ENCODE results near the gene YJEFN3.

YJEFN3 gene

DNA sequence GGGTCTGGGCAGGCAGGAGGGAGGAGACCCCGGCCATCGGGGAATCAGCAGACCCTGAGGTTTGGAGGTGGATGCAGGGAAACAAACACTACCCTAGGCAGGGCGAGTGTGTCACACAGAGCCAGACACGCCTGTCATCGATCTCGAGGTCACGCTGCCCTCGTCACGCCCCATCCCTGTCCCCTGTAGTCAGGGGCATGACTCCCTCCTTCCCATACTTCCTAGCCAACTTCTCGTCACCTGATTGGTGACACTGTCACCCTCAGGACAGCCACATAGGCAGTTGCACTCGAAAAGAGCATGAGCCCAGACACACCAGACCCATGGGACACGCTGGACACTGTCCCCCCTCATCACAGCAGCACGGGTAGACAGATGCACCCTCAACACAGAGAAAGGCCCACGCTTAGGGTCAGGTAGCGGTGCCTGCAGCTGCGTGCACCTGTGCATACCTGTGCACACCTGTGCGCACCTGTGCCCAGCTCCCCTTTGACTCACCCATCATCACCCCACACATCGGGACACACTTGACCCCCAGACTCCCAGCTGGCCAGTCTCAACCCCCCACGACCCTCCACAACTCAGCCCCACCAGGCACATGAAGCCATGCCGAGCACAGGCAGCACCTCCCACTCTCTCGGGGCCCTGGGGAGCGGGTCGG, 21.2 kb downstream of the YJEFN3 start:
- TF ChIP-seq EZH2phosphoT487 (IDR thresholded peaks at IDR 0.05; ENCODE audit: borderline replicate concordance), result no peak
- TF ChIP-seq, protein P1, sequence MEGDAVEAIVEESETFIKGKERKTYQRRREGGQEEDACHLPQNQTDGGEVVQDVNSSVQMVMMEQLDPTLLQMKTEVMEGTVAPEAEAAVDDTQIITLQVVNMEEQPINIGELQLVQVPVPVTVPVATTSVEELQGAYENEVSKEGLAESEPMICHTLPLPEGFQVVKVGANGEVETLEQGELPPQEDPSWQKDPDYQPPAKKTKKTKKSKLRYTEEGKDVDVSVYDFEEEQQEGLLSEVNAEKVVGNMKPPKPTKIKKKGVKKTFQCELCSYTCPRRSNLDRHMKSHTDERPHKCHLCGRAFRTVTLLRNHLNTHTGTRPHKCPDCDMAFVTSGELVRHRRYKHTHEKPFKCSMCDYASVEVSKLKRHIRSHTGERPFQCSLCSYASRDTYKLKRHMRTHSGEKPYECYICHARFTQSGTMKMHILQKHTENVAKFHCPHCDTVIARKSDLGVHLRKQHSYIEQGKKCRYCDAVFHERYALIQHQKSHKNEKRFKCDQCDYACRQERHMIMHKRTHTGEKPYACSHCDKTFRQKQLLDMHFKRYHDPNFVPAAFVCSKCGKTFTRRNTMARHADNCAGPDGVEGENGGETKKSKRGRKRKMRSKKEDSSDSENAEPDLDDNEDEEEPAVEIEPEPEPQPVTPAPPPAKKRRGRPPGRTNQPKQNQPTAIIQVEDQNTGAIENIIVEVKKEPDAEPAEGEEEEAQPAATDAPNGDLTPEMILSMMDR (conservative IDR thresholded peaks at IDR 0.05; ENCODE audit: low read length), result no peak
- no peaks in the 10 kb centered on the region for H3K79me2 ChIP-seq (ENCODE audit: insufficient read depth, low read length)
- no peaks in the 10 kb centered on the region for H3K9me3 ChIP-seq (ENCODE audit: insufficient read depth, low read depth, low read length)
- H3F3A ChIP-seq (ENCODE audit: low read depth), result no peaks in the 10 kb centered on the region
- H3K4me3 ChIP-seq (ENCODE audit: low read length, poor library complexity, severe bottlenecking), result no peak overlapping the region
- no peak overlapping the region for H3K4me2 ChIP-seq (ENCODE audit: low read depth, low read length, poor library complexity, severe bottlenecking)
- no peaks in the 10 kb centered on the region for H4K20me1 ChIP-seq (ENCODE audit: insufficient read depth, low read length, poor library complexity, severe bottlenecking)
- no peaks in the 10 kb centered on the region for H3K4me1 ChIP-seq (ENCODE audit: insufficient read depth, low read length, poor library complexity, severe bottlenecking)
- H3K9me2 ChIP-seq (replicated peaks; ENCODE audit: low read depth, low read length), result no peaks in the 10 kb centered on the region
- H3K9ac ChIP-seq (ENCODE audit: low read depth, low read length, poor library complexity, severe bottlenecking), result no peak overlapping the region
- H3K36me3 ChIP-seq (ENCODE audit: insufficient read depth, low read length), result no peaks in the 10 kb centered on the region
- no peak overlapping the region for H2AFZ ChIP-seq (ENCODE audit: low read length)
- H3K27me3 ChIP-seq (ENCODE audit: insufficient read depth, low read length, poor library complexity, severe bottlenecking), result no peaks in the 10 kb centered on the region

DNA sequence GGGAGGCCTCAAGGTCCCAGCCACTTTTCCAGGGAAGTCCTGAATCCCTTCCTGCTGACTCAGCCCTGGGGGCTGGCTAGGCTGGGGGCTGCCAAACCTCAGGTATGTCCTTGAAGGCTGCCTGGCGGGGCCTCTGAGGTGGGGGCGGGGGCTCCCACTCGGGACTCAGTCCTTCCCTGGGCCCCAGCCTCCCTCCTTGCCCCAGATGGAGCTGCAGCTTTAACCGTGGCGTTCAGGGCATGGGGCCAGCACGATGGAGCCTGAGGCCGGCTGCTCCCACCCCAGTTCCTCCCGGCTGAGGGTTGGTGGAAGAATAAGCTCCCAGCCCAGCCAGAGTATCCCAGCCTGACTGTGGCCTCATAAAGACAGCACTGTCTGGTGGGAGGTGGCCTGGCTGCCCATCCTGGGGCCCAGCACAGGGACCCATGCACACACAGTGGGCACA, 21.8 kb downstream of the YJEFN3 start:
- no peaks in the 10 kb centered on the region for H4K20me1 ChIP-seq (ENCODE audit: insufficient read depth, low read length, poor library complexity, severe bottlenecking)
- no peaks in the 10 kb centered on the region for H3K9me2 ChIP-seq (replicated peaks; ENCODE audit: low read depth, low read length)
- no peak for TF ChIP-seq EZH2phosphoT487 (IDR thresholded peaks at IDR 0.05; ENCODE audit: borderline replicate concordance)
- TF ChIP-seq, protein P1 (conservative IDR thresholded peaks at IDR 0.05; ENCODE audit: low read length), result no peak
- no peaks in the 10 kb centered on the region for H3K9me3 ChIP-seq (ENCODE audit: insufficient read depth, low read depth, low read length)
- H2AFZ ChIP-seq (ENCODE audit: low read length), result no peak overlapping the region
- H3K4me3 ChIP-seq (ENCODE audit: low read length, poor library complexity, severe bottlenecking), result no peak overlapping the region
- no peaks in the 10 kb centered on the region for H3K4me1 ChIP-seq (ENCODE audit: insufficient read depth, low read length, poor library complexity, severe bottlenecking)
- H3K79me2 ChIP-seq (ENCODE audit: insufficient read depth, low read length), result no peaks in the 10 kb centered on the region
- H3K9ac ChIP-seq (ENCODE audit: low read depth, low read length, poor library complexity, severe bottlenecking), result no peak overlapping the region
- no peak overlapping the region for H3K4me2 ChIP-seq (ENCODE audit: low read depth, low read length, poor library complexity, severe bottlenecking)
- H3K27me3 ChIP-seq (ENCODE audit: insufficient read depth, low read length, poor library complexity, severe bottlenecking), result no peaks in the 10 kb centered on the region
- H3F3A ChIP-seq (ENCODE audit: low read depth), result no peaks in the 10 kb centered on the region
- H3K36me3 ChIP-seq (ENCODE audit: insufficient read depth, low read length), result no peaks in the 10 kb centered on the region

DNA sequence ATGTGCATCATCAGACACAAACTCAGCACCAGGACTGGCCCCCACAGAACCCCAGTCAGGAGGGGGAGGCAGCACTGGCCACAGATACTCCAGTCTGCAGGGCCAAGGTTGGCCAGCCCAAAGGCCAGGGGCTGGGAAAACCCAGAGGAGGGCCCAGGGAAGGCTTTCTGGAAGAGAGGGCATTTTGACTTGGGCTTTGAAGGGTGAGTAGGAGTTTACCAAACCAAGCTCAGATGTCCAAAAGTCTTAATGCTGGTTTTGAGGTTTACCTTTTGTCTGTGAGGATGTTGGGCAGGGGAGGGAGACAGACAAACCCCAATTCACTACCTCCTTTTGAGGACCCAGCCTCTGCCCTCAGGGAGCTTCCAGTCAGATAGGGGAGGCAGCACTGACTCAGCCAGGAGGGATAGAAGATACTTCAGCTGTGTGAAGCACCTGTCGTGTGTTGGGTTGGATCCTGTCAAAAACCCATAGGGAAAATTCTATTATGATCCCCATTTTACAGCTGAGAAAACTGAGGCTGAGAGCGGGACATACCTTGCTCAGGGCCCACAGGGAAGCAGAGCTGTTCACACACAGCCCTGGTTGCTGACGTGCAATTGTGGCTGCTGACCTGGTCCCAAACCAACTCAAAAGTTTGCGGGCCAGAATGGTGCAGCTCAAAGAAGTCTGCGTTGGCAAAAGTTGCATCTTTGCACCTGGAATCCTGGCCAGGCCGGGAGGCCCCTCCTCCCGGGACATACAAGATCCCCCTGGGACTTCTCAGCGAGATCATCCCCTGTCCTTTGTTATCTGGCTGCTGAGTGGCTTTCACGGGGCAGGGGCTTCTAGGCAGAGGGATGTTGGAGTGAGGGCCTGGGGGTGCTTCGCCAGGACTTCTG, 22.5 kb downstream of the YJEFN3 start:
- H3K79me2 ChIP-seq (ENCODE audit: insufficient read depth, low read length), result no peaks in the 10 kb centered on the region
- H3K9me3 ChIP-seq (ENCODE audit: insufficient read depth, low read depth, low read length), result no peaks in the 10 kb centered on the region
- H3K4me3 ChIP-seq (ENCODE audit: low read length, poor library complexity, severe bottlenecking), result no peak overlapping the region
- no peak overlapping the region for H3K4me2 ChIP-seq (ENCODE audit: low read depth, low read length, poor library complexity, severe bottlenecking)
- no peaks in the 10 kb centered on the region for H3K9me2 ChIP-seq (replicated peaks; ENCODE audit: low read depth, low read length)
- TF ChIP-seq, protein P1 (conservative IDR thresholded peaks at IDR 0.05; ENCODE audit: low read length), result no peak
- no peaks in the 10 kb centered on the region for H3K36me3 ChIP-seq (ENCODE audit: insufficient read depth, low read length)
- no peaks in the 10 kb centered on the region for H4K20me1 ChIP-seq (ENCODE audit: insufficient read depth, low read length, poor library complexity, severe bottlenecking)
- no peak overlapping the region for H2AFZ ChIP-seq (ENCODE audit: low read length)
- no peaks in the 10 kb centered on the region for H3K27me3 ChIP-seq (ENCODE audit: insufficient read depth, low read length, poor library complexity, severe bottlenecking)
- no peaks in the 10 kb centered on the region for H3K4me1 ChIP-seq (ENCODE audit: insufficient read depth, low read length, poor library complexity, severe bottlenecking)
- no peaks in the 10 kb centered on the region for H3F3A ChIP-seq (ENCODE audit: low read depth)
- no peak overlapping the region for H3K9ac ChIP-seq (ENCODE audit: low read depth, low read length, poor library complexity, severe bottlenecking)

Data from Loucy (cell line).